ENCODE data around the gene ZBED5.
A peak's percentile ranks its signal among the peaks of the same experiment; 100 is the strongest.

Gene ZBED5

GRCh38 chr11:10857709-10858438 is at the start of gene ZBED5:
ZBED5 (minus strand) TSS chr11:10858053; CDS start chr11:10854945, 3,108 bp downstream.
- H3K9me3 Mint-ChIP-seq, result no peaks in the 10 kb centered on the region
- H3K4me3 Mint-ChIP-seq, result peak within 1 kb of the TSS; percentile 96
- peaks cover 36% of the 10 kb centered on the region for H3K4me1 Mint-ChIP-seq
- peak within 1 kb of the TSS; percentile 98 to 100 for H3K27ac Mint-ChIP-seq
- ATAC-seq, result peak; percentile 90
- no peaks in the 10 kb centered on the region for H3K27me3 Mint-ChIP-seq
- peak; percentile 95 to 98 for DNase-seq

- no peak for DNase-seq
- no peak overlapping the region for H3K4me3 Mint-ChIP-seq
- H3K27ac Mint-ChIP-seq, result no peak overlapping the region
- no peaks in the 10 kb centered on the region for H3K9me3 Mint-ChIP-seq
- no peak for ATAC-seq
- H3K4me1 Mint-ChIP-seq, result no peaks in the 10 kb centered on the region
- H3K27me3 Mint-ChIP-seq, result no peaks in the 10 kb centered on the region
Measured at GRCh38 chr11:10906521-10906920, 48.7 kb upstream of the ZBED5 start.

- Mint-ChIP-seq H3K27me3 (no peaks in the 10 kb centered on the region), H3K27ac (no peak overlapping the region), H3K4me3 (no peak overlapping the region), H3K9me3 (no peaks in the 10 kb centered on the region), H3K4me1 (peaks cover 33% of the 10 kb centered on the region)
- DNase-seq, result no peak
- ATAC-seq, result no peak
Measured at GRCh38 chr11:10902301-10903063, 44.6 kb upstream of the ZBED5 start.

GRCh38 chr11:10900681-10901415 is 43.0 kb upstream of the ZBED5 start:
- peak overlapping the region in 1 of 2 donors; percentile 95 for H3K27ac Mint-ChIP-seq
- peak overlapping the region in 1 of 2 donors; percentile 47 for H3K4me3 Mint-ChIP-seq
- H3K9me3 Mint-ChIP-seq, result no peaks in the 10 kb centered on the region
- H3K27me3 Mint-ChIP-seq, result no peaks in the 10 kb centered on the region
- H3K4me1 Mint-ChIP-seq, result peaks cover 33% of the 10 kb centered on the region
- ATAC-seq, result no peak
- DNase-seq, result no peak

GRCh38 chr11:10899121-10899830 is 41.4 kb upstream of the ZBED5 start:
- Mint-ChIP-seq H3K4me1 (peaks cover 33% of the 10 kb centered on the region), H3K27me3 (no peaks in the 10 kb centered on the region), H3K27ac (peak overlapping the region; percentile 9 to 95), H3K9me3 (no peaks in the 10 kb centered on the region), H3K4me3 (peak overlapping the region in 1 of 2 donors; percentile 47)
- peak in 1 of 2 donors; percentile 14 for DNase-seq
- peak; percentile 71 for ATAC-seq

- H3K4me3 Mint-ChIP-seq, result peak overlapping the region in 1 of 2 donors; percentile 47
- H3K4me1 Mint-ChIP-seq, result peaks cover 33% of the 10 kb centered on the region
- no peaks in the 10 kb centered on the region for H3K9me3 Mint-ChIP-seq
- ATAC-seq (no peak), DNase-seq (no peak)
- no peaks in the 10 kb centered on the region for H3K27me3 Mint-ChIP-seq
- peak overlapping the region; percentile 49 to 85 for H3K27ac Mint-ChIP-seq
Measured at GRCh38 chr11:10898763-10899025, 40.8 kb upstream of the ZBED5 start.

- no peak for ATAC-seq
- DNase-seq, result no peak
- H3K4me3 Mint-ChIP-seq, result no peak overlapping the region
- H3K27me3 Mint-ChIP-seq, result no peaks in the 10 kb centered on the region
- no peaks in the 10 kb centered on the region for H3K9me3 Mint-ChIP-seq
- peaks cover 33% of the 10 kb centered on the region for H3K4me1 Mint-ChIP-seq
- H3K27ac Mint-ChIP-seq, result peak overlapping the region; percentile 72 to 85
Measured at GRCh38 chr11:10898003-10898762, 40.3 kb upstream of the ZBED5 start.

GRCh38 chr11:10897150-10897549 is 39.3 kb upstream of the ZBED5 start:
- no peak for ATAC-seq
- H3K4me1 Mint-ChIP-seq, result peaks cover 33% of the 10 kb centered on the region
- H3K27me3 Mint-ChIP-seq, result no peaks in the 10 kb centered on the region
- H3K4me3 Mint-ChIP-seq, result no peak overlapping the region
- H3K27ac Mint-ChIP-seq, result peak overlapping the region in 1 of 2 donors; percentile 47
- DNase-seq, result no peak
- no peaks in the 10 kb centered on the region for H3K9me3 Mint-ChIP-seq

- DNase-seq (no peak), ATAC-seq (no peak)
- H3K9me3 Mint-ChIP-seq, result peaks cover 0 to 2% of the 10 kb centered on the region in 2 donors
- no peaks in the 10 kb centered on the region for H3K27me3 Mint-ChIP-seq
- peaks cover 33% of the 10 kb centered on the region for H3K4me1 Mint-ChIP-seq
- no peak overlapping the region for H3K4me3 Mint-ChIP-seq
- no peak overlapping the region for H3K27ac Mint-ChIP-seq
Measured at GRCh38 chr11:10896493-10896892, 38.6 kb upstream of the ZBED5 start.

GRCh38 chr11:10895285-10895684 is 37.4 kb upstream of the ZBED5 start:
- Mint-ChIP-seq H3K27ac (no peak overlapping the region), H3K27me3 (no peaks in the 10 kb centered on the region), H3K9me3 (peaks cover 4 to 13% of the 10 kb centered on the region in 2 donors), H3K4me3 (no peak overlapping the region), H3K4me1 (peaks cover 25% of the 10 kb centered on the region)
- DNase-seq, result no peak
- ATAC-seq, result no peak

- H3K4me3 Mint-ChIP-seq, result no peak overlapping the region
- ATAC-seq (no peak), DNase-seq (no peak)
- peaks cover 19% of the 10 kb centered on the region for H3K4me1 Mint-ChIP-seq
- H3K27ac Mint-ChIP-seq, result no peak overlapping the region
- H3K9me3 Mint-ChIP-seq, result peaks cover 11 to 13% of the 10 kb centered on the region in 2 donors
- H3K27me3 Mint-ChIP-seq, result no peaks in the 10 kb centered on the region
Measured at GRCh38 chr11:10894666-10895065, 36.8 kb upstream of the ZBED5 start.

GRCh38 chr11:10893714-10894151 is 35.9 kb upstream of the ZBED5 start:
- H3K4me1 Mint-ChIP-seq, result peaks cover 9% of the 10 kb centered on the region
- peaks cover 7% of the 10 kb centered on the region for H3K27me3 Mint-ChIP-seq
- peaks cover 18 to 20% of the 10 kb centered on the region in 2 donors for H3K9me3 Mint-ChIP-seq
- no peak overlapping the region for H3K27ac Mint-ChIP-seq
- ATAC-seq (no peak), DNase-seq (no peak)
- H3K4me3 Mint-ChIP-seq, result no peak overlapping the region

GRCh38 chr11:10892250-10892649 is 34.4 kb upstream of the ZBED5 start:
- Mint-ChIP-seq H3K9me3 (peaks cover 22 to 24% of the 10 kb centered on the region in 2 donors), H3K4me1 (no peaks in the 10 kb centered on the region), H3K27ac (no peak overlapping the region), H3K27me3 (peaks cover 11% of the 10 kb centered on the region), H3K4me3 (no peak overlapping the region)
- ATAC-seq, result no peak
- no peak for DNase-seq

- no peak for ATAC-seq
- peaks cover 11% of the 10 kb centered on the region for H3K27me3 Mint-ChIP-seq
- no peak overlapping the region for H3K4me3 Mint-ChIP-seq
- no peak for DNase-seq
- H3K4me1 Mint-ChIP-seq, result no peaks in the 10 kb centered on the region
- H3K9me3 Mint-ChIP-seq, result peaks cover 24 to 27% of the 10 kb centered on the region in 2 donors
- H3K27ac Mint-ChIP-seq, result no peak overlapping the region
Measured at GRCh38 chr11:10891151-10891720, 33.4 kb upstream of the ZBED5 start.
